LNCAP (cell line): ENCODE data around the gene IGSF21.

Experiments used
- TF ChIP-seq, protein P1 (sequence below): fragments of 450-650 bp; IDR thresholded peaks from 2 replicates; pipeline ENCODE4 v1.5.1; 2017; ENCODE audit warnings: mild to moderate bottlenecking

IGSF21 gene

DNA sequence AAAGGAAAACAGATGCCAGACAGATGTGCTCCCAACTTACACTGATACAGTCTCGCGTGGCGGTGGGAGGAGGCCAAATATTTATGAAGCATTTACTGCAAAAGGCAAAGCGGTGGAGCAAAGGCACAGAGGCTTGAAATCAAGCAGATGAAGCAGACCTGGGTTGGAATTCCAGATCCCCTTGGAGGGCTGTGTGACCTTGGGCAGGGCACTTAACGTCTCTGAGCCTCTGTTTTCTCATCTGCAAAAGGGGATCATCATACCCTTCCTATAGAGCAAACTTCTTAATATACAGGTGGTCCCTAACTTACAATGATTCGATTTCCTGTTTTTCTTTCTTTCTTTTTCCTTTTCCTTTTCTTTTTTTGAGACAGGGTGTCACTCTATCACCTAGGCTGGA, 54.1 kb downstream of the IGSF21 start:
- TF ChIP-seq, protein P1, sequence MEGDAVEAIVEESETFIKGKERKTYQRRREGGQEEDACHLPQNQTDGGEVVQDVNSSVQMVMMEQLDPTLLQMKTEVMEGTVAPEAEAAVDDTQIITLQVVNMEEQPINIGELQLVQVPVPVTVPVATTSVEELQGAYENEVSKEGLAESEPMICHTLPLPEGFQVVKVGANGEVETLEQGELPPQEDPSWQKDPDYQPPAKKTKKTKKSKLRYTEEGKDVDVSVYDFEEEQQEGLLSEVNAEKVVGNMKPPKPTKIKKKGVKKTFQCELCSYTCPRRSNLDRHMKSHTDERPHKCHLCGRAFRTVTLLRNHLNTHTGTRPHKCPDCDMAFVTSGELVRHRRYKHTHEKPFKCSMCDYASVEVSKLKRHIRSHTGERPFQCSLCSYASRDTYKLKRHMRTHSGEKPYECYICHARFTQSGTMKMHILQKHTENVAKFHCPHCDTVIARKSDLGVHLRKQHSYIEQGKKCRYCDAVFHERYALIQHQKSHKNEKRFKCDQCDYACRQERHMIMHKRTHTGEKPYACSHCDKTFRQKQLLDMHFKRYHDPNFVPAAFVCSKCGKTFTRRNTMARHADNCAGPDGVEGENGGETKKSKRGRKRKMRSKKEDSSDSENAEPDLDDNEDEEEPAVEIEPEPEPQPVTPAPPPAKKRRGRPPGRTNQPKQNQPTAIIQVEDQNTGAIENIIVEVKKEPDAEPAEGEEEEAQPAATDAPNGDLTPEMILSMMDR, result no peak

DNA sequence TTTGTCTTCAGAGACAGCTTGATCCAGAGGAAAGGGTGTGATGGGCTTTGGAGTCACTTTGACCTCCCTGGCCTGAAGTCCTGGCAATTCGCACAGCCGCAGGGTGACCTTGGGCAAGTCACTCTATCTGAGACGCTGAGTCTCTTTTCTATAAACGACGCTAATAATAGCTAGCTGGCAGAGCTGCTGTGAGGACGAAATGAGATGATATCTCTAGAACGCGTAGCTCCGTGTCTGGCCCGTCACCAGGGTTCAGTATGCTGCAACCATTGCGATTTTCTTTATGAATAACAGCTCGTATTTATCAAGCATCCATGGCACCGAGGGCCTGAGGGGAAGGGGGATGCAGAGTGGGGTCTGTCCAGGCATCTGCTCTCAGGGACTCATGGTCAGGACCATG, 58.7 kb downstream of the IGSF21 start:
- TF ChIP-seq, protein P1, result no peak

DNA sequence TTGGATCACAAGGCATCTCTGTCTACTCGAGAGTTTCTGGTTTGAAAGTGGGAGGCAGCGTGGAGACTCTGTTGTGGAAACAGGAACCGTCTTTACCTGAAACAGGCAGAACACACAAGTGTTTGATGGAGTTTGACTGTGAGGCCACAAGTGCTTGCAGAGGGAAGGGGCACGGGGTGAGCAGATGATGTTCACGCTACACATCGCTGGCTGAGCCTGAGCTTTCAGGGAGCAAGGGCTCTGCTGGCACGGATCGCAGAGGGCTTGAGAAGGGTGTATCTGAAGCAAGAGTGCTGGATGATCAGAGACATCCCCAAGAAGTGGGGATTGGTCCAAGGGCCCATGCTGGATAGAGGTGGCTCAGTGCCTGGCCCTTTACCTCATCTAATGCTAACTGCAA, 59.3 kb downstream of the IGSF21 start:
- TF ChIP-seq, protein P1, result no peak

DNA sequence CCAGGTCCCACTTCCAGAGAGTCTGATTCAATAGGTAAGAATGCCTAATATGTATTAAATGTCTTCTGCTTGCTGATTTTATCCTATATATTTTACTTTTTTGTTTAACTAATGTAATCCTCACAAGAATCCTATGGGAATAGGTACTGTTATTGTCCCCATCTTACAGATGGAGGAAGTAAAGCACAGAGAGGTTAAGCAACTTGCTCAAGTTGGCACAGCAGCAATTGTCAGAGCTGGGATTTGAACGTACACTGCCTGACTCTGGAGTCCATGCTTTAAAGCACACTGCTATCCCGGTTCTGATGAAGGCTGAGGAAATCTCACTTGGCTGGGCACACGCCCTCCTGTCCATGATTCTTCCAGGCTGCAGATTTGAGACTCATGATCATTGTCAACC, 62.8 kb downstream of the IGSF21 start:
- TF ChIP-seq, protein P1, result no peak

DNA sequence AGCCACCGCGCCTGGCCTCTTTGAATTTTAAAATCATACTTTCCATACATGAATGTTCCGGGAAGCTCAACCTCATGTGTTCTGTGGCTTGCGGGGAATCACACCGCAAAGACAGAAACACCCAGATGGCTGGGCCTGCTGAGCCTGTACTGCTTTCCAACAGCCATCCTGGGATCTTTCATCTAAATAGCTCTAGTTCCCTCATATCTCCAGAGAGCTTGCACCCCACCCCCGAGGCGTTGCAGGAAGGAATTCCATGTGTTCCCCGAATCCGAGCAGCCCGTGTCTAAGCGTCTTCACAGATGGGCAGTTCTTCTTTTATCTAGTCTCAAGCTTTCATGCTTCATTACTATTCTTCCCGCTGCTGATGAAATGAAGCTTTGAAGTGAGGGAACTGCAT, 66.4 kb downstream of the IGSF21 start:
- TF ChIP-seq, protein P1, result no peak

DNA sequence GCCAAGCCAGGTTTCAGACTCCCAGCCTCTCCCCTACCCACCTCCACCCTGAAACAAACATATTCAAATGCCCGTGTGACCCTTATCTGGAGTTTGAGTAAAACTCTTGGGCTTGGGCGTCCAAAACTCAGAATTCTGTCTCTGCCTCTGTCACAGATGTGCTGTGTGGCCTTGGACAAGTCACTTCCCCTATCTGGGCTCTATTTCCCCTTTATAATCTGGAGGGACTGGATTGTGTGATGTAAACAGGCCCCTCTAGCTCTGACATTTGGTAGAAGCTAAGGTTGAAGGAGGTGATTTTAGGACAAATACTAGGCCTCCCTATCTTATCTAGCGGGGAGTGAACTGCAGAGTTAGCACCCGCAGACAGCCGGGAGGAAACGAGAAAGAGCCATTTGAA, 67.5 kb downstream of the IGSF21 start:
- TF ChIP-seq, protein P1, result no peak

DNA sequence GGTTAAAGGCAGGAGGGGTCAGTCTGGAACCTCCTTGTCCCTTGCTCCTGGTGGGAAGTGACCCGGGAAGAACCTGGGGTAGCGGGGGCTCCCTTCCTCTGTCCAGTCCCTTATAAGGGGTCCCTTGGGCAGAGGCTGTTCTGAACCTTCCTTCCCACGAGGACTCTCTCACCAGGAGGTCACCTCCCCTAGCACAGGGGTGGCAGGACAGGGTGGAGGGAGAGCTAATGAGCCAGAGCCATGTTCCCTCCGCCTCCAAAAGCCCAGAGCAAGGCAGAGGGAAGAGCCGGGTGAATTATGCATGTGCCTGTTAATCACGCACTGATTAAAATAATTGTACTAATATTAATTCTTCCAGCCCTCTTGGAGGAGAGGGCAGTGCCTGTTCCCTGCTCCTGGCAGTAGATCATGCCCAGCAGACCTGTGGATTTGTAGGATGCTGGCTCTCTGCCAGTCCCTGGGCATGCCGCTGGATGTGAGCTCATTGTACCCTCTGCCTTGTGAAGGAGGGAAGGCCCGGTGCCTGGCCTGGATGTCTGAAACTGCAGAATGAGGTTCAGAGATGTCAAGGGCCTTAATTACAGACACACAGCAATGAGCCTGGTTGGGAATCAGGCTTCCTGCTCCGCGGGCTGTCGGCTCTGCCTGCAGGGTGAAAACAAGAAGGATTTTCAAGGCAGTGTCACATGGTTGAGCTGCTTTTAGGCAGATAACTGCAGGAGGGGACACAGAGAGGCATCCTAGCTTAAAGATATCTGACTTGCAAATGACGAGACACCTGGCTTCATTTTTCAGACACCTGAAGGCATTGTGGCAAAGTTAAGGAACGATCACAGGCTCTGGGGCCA, 68.2 kb downstream of the IGSF21 start:
- TF ChIP-seq, protein P1, result no peak
